ACC112 (cell line): ENCODE measurements around the gene LCNL1.

Experiments
- H2AFZ ChIP-seq: fragments of 200-600 bp; sonication (generic); one replicate; pipeline ENCODE4 v1.6.0; 2017; ENCODE audit warnings: antibody characterized with exemption, low read length; ENCODE audit not compliant: unreplicated experiment
- H3K27ac ChIP-seq: fragments of 200-600 bp; sonication (generic); 2 replicates; pipeline ENCODE4 v1.5.1; 2014; ENCODE audit warnings: low read depth, mild to moderate bottlenecking, antibody characterized with exemption, low read length, moderate library complexity
- H3K27me3 ChIP-seq: fragments of 200-600 bp; sonication (generic); 2 replicates; pipeline ENCODE4 v1.6.1; 2014; ENCODE audit warnings: mild to moderate bottlenecking, antibody characterized with exemption, low read length, moderate library complexity, mixed read lengths; ENCODE audit not compliant: insufficient read depth
- H3K36me3 ChIP-seq: fragments of 200-600 bp; sonication (generic); 2 replicates; pipeline ENCODE4 v1.6.1; 2016; ENCODE audit warnings: mild to moderate bottlenecking, antibody characterized with exemption, low read length, moderate library complexity, mixed read lengths; ENCODE audit not compliant: insufficient read depth
- H3K4me1 ChIP-seq: fragments of 200-600 bp; sonication (generic); one replicate; pipeline ENCODE4 v1.6.1; 2016; ENCODE audit warnings: low read length, mixed read lengths; ENCODE audit not compliant: insufficient read depth, unreplicated experiment, control insufficient read depth
- H3K4me3 ChIP-seq: fragments of 200-600 bp; sonication (generic); 2 replicates; pipeline ENCODE4 v1.5.1; 2014; ENCODE audit warnings: mild to moderate bottlenecking, low read depth, low read length
- H3K79me2 ChIP-seq: fragments of 200-600 bp; sonication (generic); one replicate; pipeline ENCODE4 v1.6.0; 2016; ENCODE audit warnings: low read length; ENCODE audit not compliant: control insufficient read depth, unreplicated experiment, insufficient read depth

Gene LCNL1

GRCh38 chr9:137009217-137009616 lies 26.4 kb downstream of the LCNL1 start:
- H3K4me1 ChIP-seq, result no peaks in the 10 kb centered on the region
- H2AFZ ChIP-seq, result no peak overlapping the region
- no peaks in the 10 kb centered on the region for H3K79me2 ChIP-seq
- H3K27ac ChIP-seq, result no peak overlapping the region
- no peak overlapping the region for H3K4me3 ChIP-seq
- H3K27me3 ChIP-seq, result no peaks in the 10 kb centered on the region
- H3K36me3 ChIP-seq, result peaks cover 6% of the 10 kb centered on the region; the same call in 1 of the 2 replicates

DNA sequence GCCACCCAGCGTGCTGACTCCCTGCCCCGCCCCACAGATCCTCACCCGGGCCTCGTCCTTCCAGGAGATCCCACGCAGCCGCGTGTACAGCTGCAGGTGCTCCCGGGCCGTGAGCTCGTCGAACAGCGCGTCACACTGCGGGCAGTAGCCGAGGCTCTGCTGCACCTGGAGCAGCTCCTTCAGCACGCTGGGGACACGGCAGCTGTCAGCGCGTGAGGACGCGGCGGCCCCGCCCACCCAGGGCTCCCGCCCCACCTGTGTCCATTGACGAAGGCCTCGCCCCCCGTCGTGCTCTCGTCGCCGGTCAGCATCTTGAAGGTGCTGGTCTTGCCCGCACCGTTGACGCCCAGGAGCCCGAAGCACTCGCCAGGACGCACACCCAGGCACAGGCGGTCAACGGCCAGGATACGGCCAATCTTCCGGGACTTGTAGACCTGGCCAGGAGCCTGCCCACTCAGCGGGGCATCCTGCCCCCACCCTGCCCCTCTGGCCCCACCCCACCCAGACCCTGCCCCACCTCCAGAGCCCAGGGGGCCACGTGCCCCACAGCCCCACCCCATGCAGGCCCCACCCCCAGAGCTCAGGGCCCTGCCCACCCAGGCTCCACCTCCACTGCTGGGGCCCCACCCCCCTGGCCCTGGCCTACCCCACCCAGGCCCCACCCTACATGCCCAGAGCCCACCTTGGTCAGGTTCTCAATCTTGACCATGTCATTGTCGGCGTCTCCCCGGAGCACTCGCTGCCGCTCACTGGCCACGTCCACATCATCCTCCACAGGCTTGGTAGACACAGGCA lies 27.3 kb downstream of the LCNL1 start:
- Histone ChIP-seq H3K4me1 (no peaks in the 10 kb centered on the region), H2AFZ (no peak overlapping the region), H3K36me3 (peaks cover 15% of the 10 kb centered on the region; the same call in 1 of the 2 replicates), H3K79me2 (no peaks in the 10 kb centered on the region), H3K27me3 (no peaks in the 10 kb centered on the region), H3K4me3 (no peak overlapping the region), H3K27ac (no peak overlapping the region)

GRCh38 chr9:137011156-137011555 lies 28.4 kb downstream of the LCNL1 start:
- H3K36me3 ChIP-seq, result peaks cover 24% of the 10 kb centered on the region; the same call in 1 of the 2 replicates
- H3K27me3 ChIP-seq, result no peaks in the 10 kb centered on the region
- no peaks in the 10 kb centered on the region for H3K4me1 ChIP-seq
- H3K79me2 ChIP-seq, result no peaks in the 10 kb centered on the region
- H3K4me3 ChIP-seq, result no peak overlapping the region
- H3K27ac ChIP-seq, result no peak overlapping the region
- H2AFZ ChIP-seq, result no peak overlapping the region

GRCh38 chr9:137011907-137012675 lies 29.3 kb downstream of the LCNL1 start:
- H2AFZ ChIP-seq, result no peak overlapping the region
- H3K4me1 ChIP-seq, result no peaks in the 10 kb centered on the region
- no peak overlapping the region for H3K4me3 ChIP-seq
- H3K27ac ChIP-seq, result no peak overlapping the region
- H3K79me2 ChIP-seq, result no peaks in the 10 kb centered on the region
- H3K27me3 ChIP-seq, result no peaks in the 10 kb centered on the region
- H3K36me3 ChIP-seq, result peaks cover 33% of the 10 kb centered on the region; the same call in 1 of the 2 replicates

GRCh38 chr9:137012694-137013570 lies 30.1 kb downstream of the LCNL1 start:
- Histone ChIP-seq H3K27ac (no peak overlapping the region), H3K27me3 (no peaks in the 10 kb centered on the region), H3K4me3 (no peak overlapping the region), H3K79me2 (no peaks in the 10 kb centered on the region), H3K4me1 (no peaks in the 10 kb centered on the region), H2AFZ (no peak overlapping the region), H3K36me3 (peaks cover 41% of the 10 kb centered on the region; the same call in 1 of the 2 replicates)

DNA sequence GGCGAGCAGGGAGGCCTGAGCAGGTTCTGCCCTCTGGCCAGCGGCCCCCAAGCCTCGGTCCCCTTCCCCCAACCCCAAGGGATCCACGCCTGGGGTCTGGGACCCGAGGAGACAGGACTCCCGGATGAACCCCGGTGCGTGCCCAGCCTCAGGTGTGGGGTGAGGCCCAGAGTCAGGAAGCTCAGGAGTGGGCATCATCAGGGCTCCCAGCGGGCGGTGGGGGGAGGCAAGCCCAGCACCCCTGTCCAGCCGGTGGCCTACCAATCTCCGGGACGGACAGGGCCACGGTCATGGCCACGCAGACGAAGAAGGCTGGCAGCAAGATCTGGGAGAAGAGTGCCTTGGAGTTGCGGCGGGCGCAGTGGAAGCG lies 30.8 kb downstream of the LCNL1 start:
- H3K4me1 ChIP-seq, result no peaks in the 10 kb centered on the region
- no peak overlapping the region for H2AFZ ChIP-seq
- H3K27me3 ChIP-seq, result no peaks in the 10 kb centered on the region
- H3K79me2 ChIP-seq, result no peaks in the 10 kb centered on the region
- H3K27ac ChIP-seq, result no peak overlapping the region
- no peak overlapping the region for H3K4me3 ChIP-seq
- peaks cover 43% of the 10 kb centered on the region; the same call in 1 of the 2 replicates for H3K36me3 ChIP-seq

GRCh38 chr9:137014166-137014565 lies 31.4 kb downstream of the LCNL1 start:
- no peak overlapping the region for H3K4me3 ChIP-seq
- H3K36me3 ChIP-seq, result peaks cover 43% of the 10 kb centered on the region; the same call in 1 of the 2 replicates
- no peak overlapping the region for H2AFZ ChIP-seq
- no peak overlapping the region for H3K27ac ChIP-seq
- H3K27me3 ChIP-seq, result no peaks in the 10 kb centered on the region
- H3K79me2 ChIP-seq, result no peaks in the 10 kb centered on the region
- H3K4me1 ChIP-seq, result no peaks in the 10 kb centered on the region

GRCh38 chr9:137014776-137015539 lies 32.2 kb downstream of the LCNL1 start:
- H3K27ac ChIP-seq, result no peak overlapping the region
- H3K4me3 ChIP-seq, result no peak overlapping the region
- H2AFZ ChIP-seq, result no peak overlapping the region
- H3K27me3 ChIP-seq, result no peaks in the 10 kb centered on the region
- peaks cover 43% of the 10 kb centered on the region; the same call in 1 of the 2 replicates for H3K36me3 ChIP-seq
- H3K79me2 ChIP-seq, result no peaks in the 10 kb centered on the region
- H3K4me1 ChIP-seq, result no peaks in the 10 kb centered on the region

DNA sequence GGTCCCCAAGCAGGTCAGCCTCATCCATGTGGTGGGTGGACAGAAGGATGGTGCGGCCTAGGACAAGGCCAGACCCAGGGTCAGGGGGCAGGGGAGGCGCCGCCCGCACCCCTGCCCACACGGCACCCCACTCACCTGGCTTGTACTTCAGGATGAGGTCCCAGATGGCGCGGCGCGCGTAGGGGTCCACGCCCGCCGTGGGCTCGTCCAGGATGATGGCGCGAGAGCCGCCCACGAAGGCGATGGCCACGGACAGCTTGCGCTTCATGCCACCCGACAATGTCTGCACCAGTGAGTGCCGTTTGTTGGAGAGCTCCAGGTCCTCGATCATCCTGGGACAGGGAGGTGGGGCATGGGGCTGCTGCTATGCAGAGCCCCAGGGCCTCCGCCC lies 32.7 kb downstream of the LCNL1 start:
- H3K27me3 ChIP-seq, result no peaks in the 10 kb centered on the region
- no peak overlapping the region for H3K27ac ChIP-seq
- no peaks in the 10 kb centered on the region for H3K79me2 ChIP-seq
- H3K4me1 ChIP-seq, result no peaks in the 10 kb centered on the region
- H2AFZ ChIP-seq, result no peak overlapping the region
- peaks cover 43% of the 10 kb centered on the region; the same call in 1 of the 2 replicates for H3K36me3 ChIP-seq
- no peak overlapping the region for H3K4me3 ChIP-seq

DNA sequence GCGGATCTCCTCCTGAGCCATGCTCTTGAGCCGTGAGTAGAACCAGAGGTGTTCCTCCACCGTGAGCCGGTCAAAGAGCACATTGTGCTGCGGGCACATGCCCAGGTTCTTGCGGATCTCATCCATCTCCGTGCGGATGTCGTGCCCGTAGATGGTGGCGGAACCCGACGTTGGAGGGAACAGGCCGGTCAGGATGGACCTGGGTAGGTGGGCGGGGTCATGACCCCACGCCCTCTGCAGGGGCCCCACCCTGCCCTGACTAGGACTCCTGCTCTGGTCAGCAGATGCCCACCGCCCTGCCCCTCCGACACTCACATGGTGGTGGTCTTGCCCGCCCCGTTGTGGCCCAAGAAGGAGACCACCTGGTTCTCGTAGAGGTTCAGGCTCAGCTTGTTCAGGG lies 33.2 kb downstream of the LCNL1 start:
- no peaks in the 10 kb centered on the region for H3K4me1 ChIP-seq
- peaks cover 43% of the 10 kb centered on the region; the same call in 1 of the 2 replicates for H3K36me3 ChIP-seq
- H3K27me3 ChIP-seq, result no peaks in the 10 kb centered on the region
- no peak overlapping the region for H3K27ac ChIP-seq
- H3K79me2 ChIP-seq, result no peaks in the 10 kb centered on the region
- no peak overlapping the region for H3K4me3 ChIP-seq
- no peak overlapping the region for H2AFZ ChIP-seq
